Measurements from ENCODE around the gene RDX.

DNA sequence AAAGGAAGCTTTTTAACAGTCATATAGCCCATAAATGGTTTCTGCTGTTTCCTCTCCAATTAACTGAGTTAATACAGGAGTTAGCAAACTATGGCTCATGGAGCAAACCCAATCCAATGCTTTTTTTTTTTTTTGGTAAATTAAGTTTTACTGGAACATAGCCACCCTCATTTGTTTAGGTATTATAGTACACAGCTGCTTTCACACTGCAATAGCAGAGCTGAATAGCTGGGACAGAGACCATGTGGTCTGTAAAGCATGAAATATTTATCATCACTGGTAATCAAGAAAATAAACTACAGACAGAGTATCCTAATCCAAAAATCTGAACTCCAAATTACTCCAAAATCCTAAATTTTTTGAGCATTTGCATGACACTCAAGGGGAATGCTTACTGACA lies 53.7 kb downstream of the RDX start:
- TF ChIP-seq, protein P1, sequence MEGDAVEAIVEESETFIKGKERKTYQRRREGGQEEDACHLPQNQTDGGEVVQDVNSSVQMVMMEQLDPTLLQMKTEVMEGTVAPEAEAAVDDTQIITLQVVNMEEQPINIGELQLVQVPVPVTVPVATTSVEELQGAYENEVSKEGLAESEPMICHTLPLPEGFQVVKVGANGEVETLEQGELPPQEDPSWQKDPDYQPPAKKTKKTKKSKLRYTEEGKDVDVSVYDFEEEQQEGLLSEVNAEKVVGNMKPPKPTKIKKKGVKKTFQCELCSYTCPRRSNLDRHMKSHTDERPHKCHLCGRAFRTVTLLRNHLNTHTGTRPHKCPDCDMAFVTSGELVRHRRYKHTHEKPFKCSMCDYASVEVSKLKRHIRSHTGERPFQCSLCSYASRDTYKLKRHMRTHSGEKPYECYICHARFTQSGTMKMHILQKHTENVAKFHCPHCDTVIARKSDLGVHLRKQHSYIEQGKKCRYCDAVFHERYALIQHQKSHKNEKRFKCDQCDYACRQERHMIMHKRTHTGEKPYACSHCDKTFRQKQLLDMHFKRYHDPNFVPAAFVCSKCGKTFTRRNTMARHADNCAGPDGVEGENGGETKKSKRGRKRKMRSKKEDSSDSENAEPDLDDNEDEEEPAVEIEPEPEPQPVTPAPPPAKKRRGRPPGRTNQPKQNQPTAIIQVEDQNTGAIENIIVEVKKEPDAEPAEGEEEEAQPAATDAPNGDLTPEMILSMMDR (IDR thresholded peaks at IDR 0.05; ENCODE audit: low read length): no peak
- TF ChIP-seq EZH2 (IDR thresholded peaks at IDR 0.05; ENCODE audit: borderline replicate concordance, low read length): no peak

Data from OCI-LY1 (cell line).